ENCODE measurements around the gene ZNF236.

Gene ZNF236

DNA sequence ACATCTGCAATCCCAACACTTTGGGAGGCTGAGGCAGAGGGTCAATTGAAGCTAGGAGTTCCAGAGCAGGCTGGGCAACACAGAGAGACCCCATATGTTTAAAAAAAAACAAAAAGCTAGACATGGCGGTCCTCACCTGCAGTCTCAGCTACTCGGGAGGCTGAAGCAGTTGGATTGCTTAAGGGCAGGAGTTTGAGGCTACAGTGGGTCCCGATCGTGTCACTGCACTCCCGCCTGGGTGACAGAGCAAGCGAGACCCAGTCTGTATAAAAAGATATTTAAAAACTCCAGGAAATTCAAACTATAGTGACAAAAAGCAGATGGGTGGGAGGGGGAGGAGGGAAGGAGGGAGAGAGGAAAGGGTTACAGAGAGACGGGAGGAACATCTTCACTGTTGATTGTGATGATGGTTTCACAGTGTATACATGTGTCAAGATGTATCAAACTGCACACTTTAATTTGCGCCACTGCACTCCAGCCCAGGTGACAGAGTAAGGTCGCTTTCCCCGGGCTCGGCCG, 942 bp upstream of the ZNF236 start:
- no peak for DNase-seq (ENCODE audit: low read depth in 2 of 2, low spot score in 1 of 2)

DNA sequence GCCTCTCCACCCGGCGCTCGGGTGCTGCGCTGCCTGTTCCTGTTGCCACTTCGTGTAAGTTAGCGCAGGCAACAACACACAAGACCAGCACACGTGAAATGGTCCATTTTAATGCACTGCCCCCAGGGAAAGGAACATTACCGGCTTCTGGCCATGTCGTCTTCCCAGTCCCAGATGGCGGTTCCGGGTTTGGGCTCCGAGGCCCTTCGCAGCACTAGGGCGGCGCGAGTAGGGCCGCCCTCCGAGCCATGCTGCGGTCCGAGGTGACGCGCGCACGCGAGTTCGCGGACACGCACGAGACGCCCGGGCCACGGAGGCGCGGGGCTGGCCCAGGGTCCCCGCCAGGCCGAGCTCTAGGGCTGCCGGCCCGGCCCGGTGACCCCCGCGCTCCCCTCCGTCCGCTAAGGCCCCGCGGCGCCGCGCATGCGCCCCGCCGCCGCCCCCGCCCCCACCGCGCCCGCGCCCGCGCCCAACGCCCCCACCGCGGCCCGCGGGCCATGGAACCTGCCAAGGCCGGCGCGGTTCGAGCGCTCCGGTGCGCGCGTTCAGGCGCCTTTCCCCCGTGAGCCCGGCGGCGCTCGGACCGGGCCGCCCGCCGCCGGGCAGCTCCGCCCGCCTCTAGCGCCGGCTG, 367 bp upstream of the ZNF236 start:
- peak; percentile 20 to 27 for DNase-seq (ENCODE audit: low read depth in 2 of 2, low spot score in 1 of 2)

GRCh38 chr18:76823161-76823538, 793 bp downstream of the ZNF236 start:
- no peak for DNase-seq (ENCODE audit: low read depth in 2 of 2, low spot score in 1 of 2)

- DNase-seq (ENCODE audit: low read depth in 2 of 2, low spot score in 1 of 2): no peak
These were observed 1.2 kb downstream of the ZNF236 start for GRCh38 chr18:76823587-76824011.

GRCh38 chr18:76824145-76824676, 1.9 kb downstream of the ZNF236 start:
- DNase-seq (ENCODE audit: low read depth in 2 of 2, low spot score in 1 of 2): no peak

- DNase-seq (ENCODE audit: low read depth in 2 of 2, low spot score in 1 of 2): no peak
These were observed 2.4 kb downstream of the ZNF236 start for GRCh38 chr18:76824754-76825153.

GRCh38 chr18:76827205-76828200, 5.1 kb downstream of the ZNF236 start:
- DNase-seq (ENCODE audit: low read depth in 2 of 2, low spot score in 1 of 2): no peak

- DNase-seq (ENCODE audit: low read depth in 2 of 2, low spot score in 1 of 2): no peak
These were observed 12.0 kb downstream of the ZNF236 start for GRCh38 chr18:76834379-76834778.

DNA sequence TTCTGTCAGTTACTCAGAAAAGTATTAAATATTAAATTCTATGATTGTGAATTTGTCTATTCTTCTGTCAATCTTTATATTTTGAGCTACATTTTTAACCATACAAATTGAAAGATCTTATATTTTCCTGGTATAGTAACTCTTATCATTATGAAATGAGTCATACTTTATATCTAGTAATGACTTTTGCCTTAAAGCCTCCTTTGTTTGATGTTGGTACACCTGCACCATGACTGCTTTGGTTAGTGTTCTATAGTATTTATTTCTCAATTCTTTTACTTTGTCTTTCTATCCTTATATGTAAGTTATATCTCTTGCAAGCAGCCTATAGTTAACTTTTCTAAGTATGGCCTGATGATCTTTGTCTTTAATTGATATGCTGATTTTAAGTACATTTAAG, 13.0 kb downstream of the ZNF236 start:
- DNase-seq (ENCODE audit: low read depth in 2 of 2, low spot score in 1 of 2): no peak

- DNase-seq (ENCODE audit: low read depth in 2 of 2, low spot score in 1 of 2): no peak
These were observed 14.7 kb downstream of the ZNF236 start for GRCh38 chr18:76837071-76837470.

DNA sequence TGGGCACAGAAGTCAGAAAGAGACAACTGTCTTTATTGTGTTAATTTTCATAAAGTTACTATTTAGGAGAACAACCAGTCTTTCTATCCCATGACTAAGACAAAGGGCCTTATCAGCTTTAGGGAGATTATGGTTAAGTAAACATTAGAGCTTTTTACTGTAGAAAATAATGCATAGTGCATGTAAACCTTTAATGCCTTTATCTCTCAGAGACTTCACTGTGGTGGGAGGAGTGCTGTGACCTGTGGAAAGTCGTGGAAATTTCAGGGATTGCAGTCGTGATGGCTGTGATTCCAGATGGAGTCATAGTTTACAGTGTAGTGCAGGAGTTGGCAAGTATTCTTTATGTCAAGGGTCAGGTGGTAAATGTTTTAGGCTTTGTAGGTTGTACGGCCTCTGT, 15.8 kb downstream of the ZNF236 start:
- no peak for DNase-seq (ENCODE audit: low read depth in 2 of 2, low spot score in 1 of 2)

- no peak for DNase-seq (ENCODE audit: low read depth in 2 of 2, low spot score in 1 of 2)
These were observed 16.9 kb downstream of the ZNF236 start for GRCh38 chr18:76839086-76839794.

DNA sequence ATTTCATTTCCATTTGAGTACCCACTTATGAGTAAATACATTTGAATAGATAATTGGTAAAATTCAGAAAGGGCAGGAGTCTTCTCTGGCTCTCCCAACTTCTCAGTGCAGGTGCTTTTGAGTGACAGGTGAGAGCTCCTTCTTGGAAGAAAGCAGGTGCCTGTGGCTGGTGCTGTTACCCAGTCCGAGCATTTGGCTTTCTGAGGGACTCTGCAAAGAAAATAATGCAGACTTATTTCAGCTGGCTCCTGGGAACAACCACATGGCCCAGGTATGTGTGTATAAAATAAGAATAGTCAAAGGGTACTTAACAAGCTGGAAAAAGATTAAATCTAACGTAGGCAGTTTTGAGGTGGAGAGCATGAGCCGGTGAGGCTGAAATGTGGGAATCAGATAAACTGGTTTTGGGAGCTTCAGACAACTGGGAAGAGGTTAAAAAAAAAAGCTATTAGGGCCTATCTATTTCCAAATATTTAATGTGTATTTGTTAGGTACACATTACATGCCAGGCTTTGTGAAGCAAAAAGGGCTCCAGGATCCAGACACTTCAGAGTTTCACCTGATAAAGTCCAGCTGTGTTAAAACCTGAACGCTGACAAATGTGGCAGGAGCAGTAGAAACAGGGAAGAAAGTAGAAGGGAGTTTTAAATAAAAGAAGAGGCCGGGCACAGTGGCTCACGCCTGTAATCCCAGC, 20.6 kb downstream of the ZNF236 start:
- DNase-seq (ENCODE audit: low read depth in 2 of 2, low spot score in 1 of 2): no peak

- DNase-seq (ENCODE audit: low read depth in 2 of 2, low spot score in 1 of 2): no peak
These were observed 21.8 kb downstream of the ZNF236 start for GRCh38 chr18:76844144-76844543.

GRCh38 chr18:76844742-76845477, 22.6 kb downstream of the ZNF236 start:
- DNase-seq (ENCODE audit: low read depth in 2 of 2, low spot score in 1 of 2): no peak

DNA sequence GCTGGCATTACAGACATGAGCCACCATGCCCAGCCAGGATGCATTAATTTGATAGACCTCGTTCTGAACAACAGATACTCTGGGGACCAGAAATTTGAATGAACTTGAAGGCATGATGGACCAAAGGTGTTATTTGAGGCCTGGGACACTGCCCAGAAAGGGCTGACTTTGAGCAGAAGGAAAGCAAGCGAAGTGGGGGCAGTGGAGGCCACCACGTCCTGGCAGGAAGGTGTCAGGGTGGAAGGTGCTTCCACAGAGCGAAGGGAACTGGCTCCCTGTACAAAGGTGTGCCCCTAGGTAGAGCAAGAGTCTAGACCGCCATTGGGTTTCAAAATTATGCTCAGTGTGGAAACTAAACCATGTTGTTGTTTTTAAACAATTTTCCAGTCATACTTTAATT, 23.9 kb downstream of the ZNF236 start:
- no peak for DNase-seq (ENCODE audit: low read depth in 2 of 2, low spot score in 1 of 2)

DNA sequence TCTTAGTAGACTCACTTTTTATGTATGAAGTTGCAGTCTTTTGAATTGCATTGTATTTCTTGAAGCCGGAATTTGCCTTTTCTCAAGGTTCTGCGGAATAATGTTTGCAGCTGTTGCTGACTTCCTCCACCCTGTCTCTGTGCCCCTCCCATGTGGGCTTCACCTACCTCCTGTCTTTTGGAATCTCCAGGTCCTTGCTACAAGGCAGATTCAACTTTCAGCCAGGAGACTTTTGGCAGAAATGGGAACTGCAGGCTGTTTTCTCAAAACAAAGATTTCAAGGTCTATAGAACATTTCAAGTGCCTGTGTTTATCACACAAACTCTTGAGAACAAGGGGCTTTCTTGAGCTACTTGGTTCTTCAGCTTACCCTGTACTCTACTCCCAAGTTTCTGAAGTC, 25.6 kb downstream of the ZNF236 start:
- no peak for DNase-seq (ENCODE audit: low read depth in 2 of 2, low spot score in 1 of 2)

DNA sequence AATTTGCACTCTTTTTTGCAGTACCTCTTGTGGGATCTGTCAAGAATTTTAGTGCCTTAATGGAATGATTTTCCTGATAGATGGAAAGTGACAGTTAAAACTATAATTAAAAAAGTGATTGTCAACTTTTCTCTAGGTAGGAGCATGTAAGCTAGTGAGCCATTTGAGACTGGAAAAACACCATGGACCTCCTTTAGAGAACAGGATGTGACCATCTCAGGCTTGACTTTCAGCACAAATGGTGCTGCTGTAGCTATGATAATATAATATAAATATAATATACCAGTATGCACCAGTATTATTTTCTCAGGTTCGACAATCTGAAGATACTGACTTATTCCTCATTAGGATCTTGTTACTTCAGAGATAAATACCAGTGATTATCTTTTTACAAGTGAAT, 27.8 kb downstream of the ZNF236 start:
- DNase-seq (ENCODE audit: low read depth in 2 of 2, low spot score in 1 of 2): no peak

- DNase-seq (ENCODE audit: low read depth in 2 of 2, low spot score in 1 of 2): no peak
These were observed 33.2 kb downstream of the ZNF236 start for GRCh38 chr18:76855594-76855993.

- DNase-seq (ENCODE audit: low read depth in 2 of 2, low spot score in 1 of 2): no peak
These were observed 35.1 kb downstream of the ZNF236 start for GRCh38 chr18:76857476-76857875.

Data from stimulated activated CD8-positive, alpha-beta memory T cell treated with anti-CD3 and anti-CD28 coated beads, Interleukin-4, amount 100 ng/mL, for 4 hours (primary cell).